HCT116 (cell line): ENCODE results near the gene KAZN. TPM values are rescaled to one million over a fixed set of nuclear protein-coding genes. Genes with fewer than 3 reads are reported as not detected.

ENCODE experiments used
- ATAC-seq: fragments of 200-7000 bp; cut with Tn5 transposase; 2 replicates; pipeline ENCODE4 v1.9.1; 2020; ENCODE audit warnings: mild to moderate bottlenecking, moderate library complexity
- BruUV-seq: library from RNA; stranded (reverse); fragments of 400-500 nt; replicated peaks from 2 replicates; lab custom pipeline; 2021; lab: Mats Ljungman, UMichigan
- CTCF ChIA-PET: fragments of 300-600 bp; sonication (Branson Sonifier 250); formaldehyde crosslinking; loops from one replicate; lab custom pipeline; 2021; ENCODE audit warnings: antibody characterized with exemption; lab: Charles Lee
- POLR2A ChIA-PET: fragments of 300-600, 350-600 bp; sonication (Branson Sonifier 250); formaldehyde crosslinking; loops from one replicate; lab custom pipeline; 2021; ENCODE audit warnings: antibody characterized with exemption; lab: Charles Lee
- RAD21 ChIA-PET, 2 experiments: fragments of 300-600 bp; sonication (Branson Sonifier 250); formaldehyde crosslinking; loops; one replicate each; lab custom pipeline; 2023; ENCODE audit warnings: low total read pairs in 2 of 2; ENCODE audit not compliant: uncharacterized antibody in 2 of 2, unreplicated experiment in 2 of 2, low non-redundant PET in 1 of 2; lab: Charles Lee
- DNase-seq: peaks from one replicate; pipeline ENCODE4 v3.0.0-alpha.2; 2010; ENCODE audit warnings: low read depth, low spot score
- H2AFZ ChIP-seq: fragments of 200-600 bp; shearing (Covaris generic), sonication (generic); 2 replicates; pipeline ENCODE4 v1.6.1; 2017; ENCODE audit warnings: low read depth, mixed run types, mixed read lengths, antibody characterized with exemption, low read length; ENCODE audit not compliant: poor library complexity, severe bottlenecking
- H3K27ac ChIP-seq: 2 replicates; pipeline ENCODE4 v1.5.1; 2012; ENCODE audit warnings: low read depth, low read length
- H3K27me3 ChIP-seq: fragments of 200-600 bp; sonication (generic); 2 replicates; pipeline ENCODE4 v1.6.1; 2016; ENCODE audit warnings: mixed run types, low read length, mixed read lengths; ENCODE audit not compliant: insufficient read depth
- H3K36me3 ChIP-seq, 2 experiments: fragments of 200-500 bp in 1 of 2; fragments of 200-600 bp in 1 of 2; sonication (Bioruptor generic) in 1 of 2; sonication (generic) in 1 of 2; 2 replicates each; pipeline versions ENCODE4 v1.5.1 to v1.6.1; 2014 to 2016; ENCODE audit warnings: low read length in 2 of 2, inconsistent platforms in 1 of 2, mixed read lengths in 1 of 2, mixed run types in 1 of 2; ENCODE audit not compliant: insufficient read depth in 2 of 2, control insufficient read depth in 1 of 2
- H3K4me1 ChIP-seq, 2 experiments: fragments of 200-600 bp in 1 of 2; sonication (generic) in 1 of 2; 2 replicates each; pipeline versions ENCODE4 v1.5.1 to v1.6.1; 2012 to 2017; ENCODE audit warnings: low read length in 2 of 2, inconsistent platforms in 1 of 2, mild to moderate bottlenecking in 1 of 2, mixed read lengths in 1 of 2, mixed run types in 1 of 2, moderate library complexity in 1 of 2; ENCODE audit not compliant: insufficient read depth in 2 of 2, control insufficient read depth in 1 of 2
- H3K4me2 ChIP-seq: fragments of 200-600 bp; sonication (generic); 2 replicates; pipeline ENCODE4 v1.6.1; 2017; ENCODE audit warnings: mixed run types, low read length, mixed read lengths
- H3K4me3 ChIP-seq, 2 experiments: fragments of 200-600 bp in 1 of 2; sonication (generic) in 1 of 2; replicated peaks in 1 of 2; 2 replicates each; pipeline ENCODE4 v1.5.1; 2011 to 2016; ENCODE audit warnings: low read length in 2 of 2, control low read depth in 1 of 2, low read depth in 1 of 2, mild to moderate bottlenecking in 1 of 2, mixed read lengths in 1 of 2, mixed run types in 1 of 2
- H3K79me2 ChIP-seq: fragments of 200-600 bp; sonication (generic); 2 replicates; pipeline ENCODE4 v1.6.1; 2017; ENCODE audit warnings: mild to moderate bottlenecking, mixed run types, low read length, moderate library complexity, mixed read lengths; ENCODE audit not compliant: insufficient read depth
- H3K9ac ChIP-seq: fragments of 200-600 bp; sonication (generic); 2 replicates; pipeline ENCODE4 v1.6.1; 2016; ENCODE audit warnings: low read length, mixed read lengths
- H3K9me2 ChIP-seq: fragments of 200-600 bp; sonication (generic), shearing (Covaris generic); 2 replicates; pipeline ENCODE4 v1.6.1; 2017; ENCODE audit warnings: mixed run types, mild to moderate bottlenecking, moderate library complexity; ENCODE audit not compliant: insufficient read depth
- H3K9me3 ChIP-seq, 2 experiments: fragments of 200-500 bp in 1 of 2; fragments of 200-600 bp in 1 of 2; sonication (Bioruptor generic) in 1 of 2; sonication (generic) in 1 of 2; 2 replicates each; pipeline ENCODE4 v1.6.1; 2014 to 2017; ENCODE audit warnings: low read length in 2 of 2, mixed read lengths in 2 of 2, inconsistent platforms in 1 of 2, low read depth in 1 of 2, mild to moderate bottlenecking in 1 of 2, mixed run types in 1 of 2, moderate library complexity in 1 of 2; ENCODE audit not compliant: control insufficient read depth in 1 of 2, insufficient read depth in 1 of 2
- H4K20me1 ChIP-seq: fragments of 200-600 bp; sonication (generic), shearing (Covaris generic); 2 replicates; pipeline ENCODE4 v1.6.1; 2017; ENCODE audit warnings: mixed run types, mild to moderate bottlenecking, moderate library complexity; ENCODE audit not compliant: insufficient read depth
- CTCF ChIP-seq, 3 experiments: fragments of 200-600 bp in 1 of 3; sonication (generic) in 1 of 3; IDR thresholded peaks in 2 of 3; conservative IDR thresholded peaks in 1 of 3; 2 replicates each; pipeline ENCODE4 v1.5.1; 2012 to 2017; ENCODE audit warnings: low read depth in 2 of 3, low read length in 2 of 3, antibody characterized with exemption in 1 of 3, borderline replicate concordance in 1 of 3, control low read depth in 1 of 3, mild to moderate bottlenecking in 1 of 3, mixed read lengths in 1 of 3, mixed run types in 1 of 3, moderate library complexity in 1 of 3; ENCODE audit not compliant: insufficient read depth in 1 of 3
- POLR2A ChIP-seq: IDR thresholded peaks from 2 replicates; pipeline ENCODE4 v1.7.0; 2011; ENCODE audit warnings: borderline replicate concordance; ENCODE audit not compliant: insufficient read depth, insufficient read length; ENCODE audit errors: extremely low read depth
- POLR2AphosphoS5 ChIP-seq: IDR thresholded peaks from 2 replicates; pipeline ENCODE4 v1.6.1; 2011; ENCODE audit warnings: mild to moderate bottlenecking, low read depth, low read length, moderate library complexity
- SP1 ChIP-seq: IDR thresholded peaks from 2 replicates; pipeline ENCODE4 v1.6.1; 2012; ENCODE audit warnings: low read depth
- TCF7L2 ChIP-seq: IDR thresholded peaks from 2 replicates; pipeline ENCODE4 v1.7.0; 2011; ENCODE audit warnings: borderline replicate concordance, inconsistent platforms; ENCODE audit not compliant: insufficient read depth, insufficient read length; ENCODE audit errors: extremely low read depth
- intact Hi-C: fragments of 100-400 bp; cut with micrococcal nuclease; formaldehyde crosslinking; loops from 2 replicates; pipeline ENCODE4 v1.10.0; 2022
- total RNA-seq: library from RNA; stranded (reverse); gene quantifications from one replicate; pipeline ENCODE4 v1.2.1, GENCODE V29; 2021; ENCODE audit not compliant: unreplicated experiment
- TF ChIP-seq, protein P1 (sequence below): IDR thresholded peaks from 2 replicates; pipeline ENCODE4 v1.6.1; 2012

KAZN gene
- total RNA-seq, 1 experiment from 2014 or later, result 13.4 TPM

GRCh38 chr1:14930247-14930965 is 331.9 kb downstream of the KAZN start:
- Histone ChIP-seq H3K36me3 (no peaks in the 10 kb centered on the region), H3K79me2 (peaks cover 42% of the 10 kb centered on the region), H3K27ac (no peak overlapping the region), H3K9ac (no peak overlapping the region), H3K9me3 (no peaks in the 10 kb centered on the region), H3K4me3 (no peak overlapping the region), H3K4me2 (no peak overlapping the region), H3K9me2 (no peaks in the 10 kb centered on the region), H3K4me1 (peaks cover 3 to 4% of the 10 kb centered on the region in 2 experiments; a peak in 3 of 4 replicates), H4K20me1 (no peaks in the 10 kb centered on the region), H2AFZ (no peak overlapping the region), H3K27me3 (no peaks in the 10 kb centered on the region)
- ChIA-PET POLR2A (no interaction called here), CTCF (no interaction called here), RAD21 (no interaction called here)
- TF ChIP-seq, protein P1, sequence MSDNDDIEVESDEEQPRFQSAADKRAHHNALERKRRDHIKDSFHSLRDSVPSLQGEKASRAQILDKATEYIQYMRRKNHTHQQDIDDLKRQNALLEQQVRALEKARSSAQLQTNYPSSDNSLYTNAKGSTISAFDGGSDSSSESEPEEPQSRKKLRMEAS, result no peak
- no peak for TF ChIP-seq TCF7L2
- TF ChIP-seq POLR2AphosphoS5, result no peak
- TF ChIP-seq CTCF (IDR thresholded peaks at IDR 0.05 in 2 of 3, conservative IDR thresholded peaks at IDR 0.05 in 1 of 3; ENCODE audit: borderline replicate concordance in 1 of 3, insufficient read depth in 1 of 3, low read depth in 2 of 3, low read length in 2 of 3), result no peak
- no peak for TF ChIP-seq SP1
- no peak for TF ChIP-seq POLR2A
- ATAC-seq (no peak), DNase-seq (no peak)
- BruUV-seq, result no TSS peak
- intact Hi-C loops, result no loop called here
